Gastrocnemius medialis (tissue), 4 donors: ENCODE measurements around the gene EFNA5.

Experiments used
- POLR2A ChIP-seq, 2 donors: fragments of 450-650 bp; IDR thresholded peaks; one replicate each; pipeline ENCODE4 v1.6.1; 2017; ENCODE audit warnings: antibody characterized with exemption in 2 of 2, mild to moderate bottlenecking in 2 of 2, moderate library complexity in 2 of 2
- TF ChIP-seq, protein P1 (sequence below), 5 experiments: fragments of 450-650 bp in 3 of 5; fragments of 200-600 bp in 2 of 5; sonication (generic) in 2 of 5; IDR thresholded peaks in 4 of 5; conservative IDR thresholded peaks in 1 of 5; 1 replicate in 4 of 5; 2 replicates in 1 of 5; pipeline ENCODE4 v1.5.1; 2016 to 2019; ENCODE audit warnings: antibody characterized with exemption in 5 of 5, mild to moderate bottlenecking in 3 of 5, moderate library complexity in 3 of 5

DNA sequence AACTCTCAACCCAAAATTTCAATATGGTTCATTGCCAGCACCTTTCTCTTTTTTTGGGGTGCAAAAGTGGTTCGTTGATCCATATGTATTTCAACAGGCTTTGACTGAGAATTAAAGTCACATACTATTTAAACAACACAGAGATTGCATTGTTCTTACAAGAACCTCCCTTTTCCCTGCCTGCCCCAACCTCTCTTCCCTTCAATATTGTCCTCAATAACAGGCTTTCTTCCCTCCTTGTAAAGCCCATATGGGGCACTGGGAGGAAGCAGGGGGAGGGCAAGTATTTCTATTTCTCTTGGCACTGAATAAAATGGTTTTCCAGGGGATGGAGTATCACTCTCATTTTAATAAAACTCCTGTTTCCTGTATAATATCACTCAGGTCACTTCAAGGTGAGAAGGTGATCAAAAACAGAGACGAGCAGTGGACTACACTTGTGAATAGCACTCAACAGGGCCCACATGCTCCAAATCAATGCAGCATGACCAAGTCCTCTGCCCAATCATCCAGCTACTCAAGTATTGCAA, 65.1 kb downstream of the EFNA5 start:
- TF ChIP-seq, protein P1, sequence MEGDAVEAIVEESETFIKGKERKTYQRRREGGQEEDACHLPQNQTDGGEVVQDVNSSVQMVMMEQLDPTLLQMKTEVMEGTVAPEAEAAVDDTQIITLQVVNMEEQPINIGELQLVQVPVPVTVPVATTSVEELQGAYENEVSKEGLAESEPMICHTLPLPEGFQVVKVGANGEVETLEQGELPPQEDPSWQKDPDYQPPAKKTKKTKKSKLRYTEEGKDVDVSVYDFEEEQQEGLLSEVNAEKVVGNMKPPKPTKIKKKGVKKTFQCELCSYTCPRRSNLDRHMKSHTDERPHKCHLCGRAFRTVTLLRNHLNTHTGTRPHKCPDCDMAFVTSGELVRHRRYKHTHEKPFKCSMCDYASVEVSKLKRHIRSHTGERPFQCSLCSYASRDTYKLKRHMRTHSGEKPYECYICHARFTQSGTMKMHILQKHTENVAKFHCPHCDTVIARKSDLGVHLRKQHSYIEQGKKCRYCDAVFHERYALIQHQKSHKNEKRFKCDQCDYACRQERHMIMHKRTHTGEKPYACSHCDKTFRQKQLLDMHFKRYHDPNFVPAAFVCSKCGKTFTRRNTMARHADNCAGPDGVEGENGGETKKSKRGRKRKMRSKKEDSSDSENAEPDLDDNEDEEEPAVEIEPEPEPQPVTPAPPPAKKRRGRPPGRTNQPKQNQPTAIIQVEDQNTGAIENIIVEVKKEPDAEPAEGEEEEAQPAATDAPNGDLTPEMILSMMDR (IDR thresholded peaks at IDR 0.05 in 4 of 5, conservative IDR thresholded peaks at IDR 0.05 in 1 of 5) = no peak
- no peak for TF ChIP-seq POLR2A (IDR thresholded peaks at IDR 0.05)
